H1 (cell line): ENCODE measurements around the gene FGGY. TPM values are rescaled to one million over a fixed set of nuclear protein-coding genes. Genes with fewer than 3 reads are reported as not detected.

ENCODE experiments used
- CTCF ChIP-seq, 3 experiments: IDR thresholded peaks; 1 replicate in 2 of 3; 2 replicates in 1 of 3; pipeline versions ENCODE4 v1.5.1 to v1.6.1; 2011; ENCODE audit warnings: low read length in 3 of 3, mild to moderate bottlenecking in 3 of 3, inconsistent platforms in 2 of 3, low read depth in 1 of 3, moderate library complexity in 1 of 3; ENCODE audit not compliant: insufficient read depth in 1 of 3; ENCODE audit errors: control extremely low read depth in 1 of 3
- TCF12 ChIP-seq: IDR thresholded peaks from 2 replicates; pipeline ENCODE4 v1.6.1; 2011; ENCODE audit warnings: low read depth, mild to moderate bottlenecking, low read length
- polyA plus RNA-seq, 7 experiments: library from polyadenylated mRNA; depleted of rRNA in 3 of 7; stranded (reverse) in 5 of 7; unstranded in 2 of 7; fragments of >200 nt in 5 of 7; fragments of 200-250 nt in 2 of 7; gene quantifications; 1 replicate in 5 of 7; 2 replicates in 1 of 7; 4 replicates in 1 of 7; pipeline versions ENCODE4 v1.2.1 to v1.2.3, GENCODE V29; 2011 to 2013; ENCODE audit warnings: missing spikeins in 2 of 7, mixed read lengths in 2 of 7
- total RNA-seq: library from RNA; stranded (reverse); fragmentation: NEBNext Ultra II Directional; extraction: Animal tissue kit (Norgen Biotek cat#: 25700); gene quantifications from 2 replicates; pipeline ENCODE4 v1.2.1, GENCODE V29; 2021

The FGGY gene
- total and polyA plus RNA-seq, 2 of the 8 experiments (the other 6 are each of a cell fraction or from before 2014, with no cell fraction given), result 10.3 to 12.5 TPM

GRCh38 chr1:59516881-59517280 lies 220.0 kb downstream of the FGGY start (continued):
- TF ChIP-seq CTCF (IDR thresholded peaks at IDR 0.05; ENCODE audit: control extremely low read depth in 1 of 3, insufficient read depth in 1 of 3, low read depth in 1 of 3, low read length in 3 of 3), result no peak
- no peak for TF ChIP-seq TCF12
